ENCODE data around the gene LRRC14B.
"Not testable (repeated sequence)": the region's sequence is repeated elsewhere in the genome, so short reads cannot be mapped to it uniquely, and the experiment has no call there.

LRRC14B gene

GRCh38 chr5:160173-160510, 31.2 kb upstream of the LRRC14B start:
- DNase-seq (ENCODE audit: low read depth in 2 of 2), result no peak

GRCh38 chr5:160921-161802, 30.1 kb upstream of the LRRC14B start:
- DNase-seq (ENCODE audit: low read depth in 2 of 2), result no peak

GRCh38 chr5:161803-162110, 29.5 kb upstream of the LRRC14B start:
- no peak for DNase-seq (ENCODE audit: low read depth in 2 of 2)

DNA sequence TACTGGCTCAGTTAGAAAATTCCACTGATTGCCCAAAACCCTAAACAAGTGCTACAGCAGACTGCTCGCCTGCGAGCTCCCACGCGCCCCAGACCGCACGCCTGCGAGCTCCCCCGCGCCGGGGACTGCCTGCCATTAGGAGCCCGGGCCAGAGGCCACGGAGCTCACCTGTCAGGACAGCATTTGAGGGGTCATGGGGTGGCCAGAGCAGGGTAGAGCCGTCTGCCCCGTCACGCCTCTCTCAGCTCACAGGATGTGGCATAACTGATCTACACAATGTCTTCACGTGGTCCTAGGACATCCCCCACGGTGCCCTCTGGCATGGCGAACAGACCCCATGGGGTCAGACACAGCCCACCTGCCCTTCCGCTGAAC, 29.1 kb upstream of the LRRC14B start:
- DNase-seq (ENCODE audit: low read depth in 2 of 2), result no peak

DNA sequence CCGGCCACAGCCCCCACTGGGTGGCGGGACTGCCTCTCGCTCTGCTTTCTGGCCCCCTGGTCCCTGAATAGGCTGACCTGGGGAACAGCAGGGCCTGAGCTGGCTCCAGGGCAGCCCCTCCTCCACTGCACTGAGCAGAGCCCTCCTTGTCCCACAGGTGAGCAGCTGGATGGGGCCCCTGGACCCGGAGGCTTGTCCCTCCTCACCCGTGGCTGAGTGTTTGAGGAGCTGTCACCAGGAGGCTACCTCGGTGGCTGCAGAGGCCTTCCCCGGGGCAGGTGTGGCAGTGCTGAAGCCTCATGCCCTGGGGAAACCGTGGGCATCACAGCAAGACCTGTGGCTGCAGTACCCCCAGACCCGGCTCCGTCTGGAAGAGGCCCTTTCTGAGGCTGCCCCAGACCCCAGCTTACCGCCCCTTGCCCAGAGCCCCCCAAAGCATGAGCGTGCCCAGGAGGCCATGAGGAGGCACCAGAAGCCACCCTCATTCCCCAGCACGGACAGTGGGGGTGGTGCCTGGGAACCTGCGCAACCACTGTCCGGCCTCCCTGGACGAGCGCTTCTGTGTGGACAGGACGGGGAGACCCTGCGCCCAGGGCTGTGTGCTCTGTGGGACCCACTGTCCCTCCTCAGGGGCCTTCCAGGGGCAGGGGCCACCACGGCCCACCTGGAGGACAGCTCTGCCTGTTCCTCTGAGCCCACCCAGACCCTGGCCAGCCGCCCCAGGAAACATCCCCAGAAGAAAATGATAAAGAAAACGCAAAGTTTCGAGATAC, 28.5 kb upstream of the LRRC14B start:
- no peak for DNase-seq (ENCODE audit: low read depth in 2 of 2)

DNA sequence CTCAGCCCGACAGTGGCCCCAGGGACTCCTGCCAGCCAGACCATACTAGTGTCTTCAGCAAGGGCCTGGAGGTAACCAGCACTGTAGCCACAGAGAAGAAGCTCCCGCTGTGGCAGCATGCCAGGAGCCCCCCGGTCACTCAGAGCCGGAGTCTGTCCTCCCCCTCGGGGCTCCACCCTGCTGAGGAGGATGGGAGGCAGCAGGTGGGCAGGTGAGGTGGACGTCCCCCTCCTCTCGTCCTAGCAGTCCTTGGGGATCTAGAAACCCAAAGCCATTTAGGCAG, 28.0 kb upstream of the LRRC14B start:
- no peak for DNase-seq (ENCODE audit: low read depth in 2 of 2)

GRCh38 chr5:163841-164240, 27.5 kb upstream of the LRRC14B start:
- DNase-seq (ENCODE audit: low read depth in 2 of 2), result no peak

DNA sequence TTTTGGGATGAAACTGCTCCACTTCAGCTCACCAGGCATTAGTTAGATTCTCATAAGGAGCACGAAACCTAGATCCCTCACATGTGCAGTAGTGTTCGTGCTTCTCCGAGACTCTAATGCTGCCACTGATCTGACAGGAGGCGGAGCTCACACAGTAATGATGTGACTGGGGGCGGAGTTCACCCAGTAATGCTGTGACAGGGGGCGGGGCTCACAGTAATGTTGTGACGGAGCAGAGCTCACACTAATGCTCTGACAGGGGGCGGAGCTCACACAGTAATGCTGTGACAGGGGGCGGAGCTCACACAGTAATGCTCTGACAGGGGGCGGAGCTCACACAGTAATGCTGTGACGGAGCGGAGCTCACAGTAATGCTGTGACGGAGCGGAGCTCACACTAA, 27.1 kb upstream of the LRRC14B start:
- no peak for DNase-seq (ENCODE audit: low read depth in 2 of 2)

DNA sequence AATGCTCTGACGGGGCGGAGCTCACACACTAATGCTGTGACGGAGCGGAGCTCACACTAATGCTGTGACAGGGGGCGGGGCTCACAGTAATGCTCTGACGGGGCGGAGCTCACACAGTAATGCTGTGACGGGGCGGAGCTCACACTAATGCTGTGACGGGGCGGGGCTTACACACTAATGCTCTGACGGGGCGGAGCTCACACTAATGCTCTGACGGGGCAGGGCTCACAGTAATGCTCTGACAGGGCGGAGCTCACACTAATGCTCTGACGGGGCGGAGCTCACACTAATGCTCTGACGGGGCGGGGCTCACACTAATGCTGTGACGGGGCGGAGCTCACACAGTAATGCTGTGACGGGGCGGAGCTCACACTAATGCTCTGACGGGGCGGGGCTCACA, 26.5 kb upstream of the LRRC14B start:
- DNase-seq (ENCODE audit: low read depth in 2 of 2), result not testable (repeated sequence)

DNA sequence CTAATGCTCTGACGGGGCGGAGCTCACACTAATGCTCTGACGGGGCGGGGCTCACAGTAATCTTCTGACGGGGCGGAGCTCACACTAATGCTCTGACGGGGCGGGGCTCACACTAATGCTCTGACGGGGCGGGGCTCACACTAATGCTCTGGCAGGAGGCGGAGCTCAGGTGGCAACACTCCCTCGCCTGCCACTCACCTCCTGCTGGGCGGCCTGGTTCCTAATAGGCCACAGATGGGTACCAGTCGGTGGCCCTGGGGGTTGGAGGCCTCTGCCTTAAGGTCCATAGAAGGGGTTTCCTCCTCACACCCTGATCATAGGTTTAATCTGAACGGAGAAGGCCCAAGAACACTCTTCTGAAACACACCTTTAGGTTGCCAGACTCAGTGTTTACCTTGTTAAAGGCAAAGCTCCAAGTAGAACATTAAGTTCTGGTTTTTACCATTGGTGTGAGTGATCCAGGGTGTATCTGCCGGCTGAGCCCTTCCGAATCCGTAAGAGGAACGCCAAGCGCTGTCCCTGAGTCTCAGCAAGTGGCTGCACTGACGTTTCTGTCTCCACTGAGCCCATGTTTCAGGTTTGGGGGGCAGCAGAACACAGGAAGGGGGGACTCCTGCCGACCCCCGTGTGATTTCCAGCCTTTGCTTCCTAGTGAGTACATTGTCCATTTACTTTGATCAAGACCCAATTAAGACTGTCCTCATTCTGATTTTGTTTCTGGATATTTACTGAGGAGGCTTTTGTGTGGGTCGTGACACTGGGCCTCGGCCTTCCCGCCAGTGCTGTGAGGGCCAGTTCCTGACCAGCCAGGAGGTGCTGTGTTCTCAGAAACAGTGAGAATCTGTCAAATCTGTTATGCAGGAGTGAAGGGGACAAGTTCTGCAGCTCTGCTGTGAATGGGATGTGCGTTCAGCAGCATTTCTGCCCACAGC, 24.6 kb upstream of the LRRC14B start:
- no peak for DNase-seq (ENCODE audit: low read depth in 2 of 2)

DNA sequence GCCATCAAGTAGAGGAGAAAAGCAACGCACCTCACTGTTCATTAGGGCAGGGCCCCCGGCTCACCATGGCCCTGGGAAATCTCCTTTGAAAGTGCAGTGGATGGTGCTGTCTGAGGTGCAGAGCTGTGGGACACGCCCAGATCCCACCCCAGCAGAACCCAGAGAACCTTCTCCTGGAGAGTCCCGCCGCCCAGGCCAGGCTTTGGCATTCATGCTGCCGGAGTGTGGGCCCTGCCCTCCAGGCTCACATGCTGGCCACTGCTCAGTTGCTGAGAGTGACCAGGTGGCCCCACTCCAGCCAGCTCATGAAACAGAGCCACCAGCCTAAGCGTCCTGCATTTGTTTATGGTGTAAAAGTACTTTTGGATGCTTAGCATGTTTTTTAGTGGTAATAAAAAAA, 23.8 kb upstream of the LRRC14B start:
- no peak for DNase-seq (ENCODE audit: low read depth in 2 of 2)

GRCh38 chr5:167982-168660, 23.2 kb upstream of the LRRC14B start:
- no peak for DNase-seq (ENCODE audit: low read depth in 2 of 2)

GRCh38 chr5:169071-169727, 22.1 kb upstream of the LRRC14B start:
- DNase-seq (ENCODE audit: low read depth in 2 of 2), result no peak

GRCh38 chr5:169728-170094, 21.6 kb upstream of the LRRC14B start:
- no peak for DNase-seq (ENCODE audit: low read depth in 2 of 2)

- DNase-seq (ENCODE audit: low read depth in 2 of 2), result no peak
These were observed 20.1 kb upstream of the LRRC14B start for GRCh38 chr5:170971-171800.

GRCh38 chr5:171801-172331, 19.4 kb upstream of the LRRC14B start:
- DNase-seq (ENCODE audit: low read depth in 2 of 2), result no peak

DNA sequence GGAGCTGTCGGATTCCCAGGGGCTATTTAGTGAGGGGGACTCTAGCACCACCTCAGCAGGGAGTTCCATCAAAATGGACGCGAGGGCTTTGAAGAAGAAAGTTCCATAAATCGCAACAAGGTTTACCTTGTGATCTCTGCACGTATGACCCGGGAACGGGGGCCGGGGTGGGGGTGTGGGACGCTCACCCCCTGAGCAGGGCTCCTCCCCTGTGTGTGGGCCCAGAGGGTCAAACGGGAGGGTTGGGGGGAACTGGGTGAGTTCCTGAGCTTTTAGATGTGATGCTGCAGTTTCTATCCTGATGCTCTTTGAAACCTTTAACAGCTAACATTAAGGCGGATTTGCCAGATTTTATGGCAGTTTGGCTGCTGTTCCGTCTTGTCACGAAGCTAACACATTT, 18.9 kb upstream of the LRRC14B start:
- no peak for DNase-seq (ENCODE audit: low read depth in 2 of 2)

GRCh38 chr5:172841-173251, 18.4 kb upstream of the LRRC14B start:
- DNase-seq (ENCODE audit: low read depth in 2 of 2), result no peak

DNA sequence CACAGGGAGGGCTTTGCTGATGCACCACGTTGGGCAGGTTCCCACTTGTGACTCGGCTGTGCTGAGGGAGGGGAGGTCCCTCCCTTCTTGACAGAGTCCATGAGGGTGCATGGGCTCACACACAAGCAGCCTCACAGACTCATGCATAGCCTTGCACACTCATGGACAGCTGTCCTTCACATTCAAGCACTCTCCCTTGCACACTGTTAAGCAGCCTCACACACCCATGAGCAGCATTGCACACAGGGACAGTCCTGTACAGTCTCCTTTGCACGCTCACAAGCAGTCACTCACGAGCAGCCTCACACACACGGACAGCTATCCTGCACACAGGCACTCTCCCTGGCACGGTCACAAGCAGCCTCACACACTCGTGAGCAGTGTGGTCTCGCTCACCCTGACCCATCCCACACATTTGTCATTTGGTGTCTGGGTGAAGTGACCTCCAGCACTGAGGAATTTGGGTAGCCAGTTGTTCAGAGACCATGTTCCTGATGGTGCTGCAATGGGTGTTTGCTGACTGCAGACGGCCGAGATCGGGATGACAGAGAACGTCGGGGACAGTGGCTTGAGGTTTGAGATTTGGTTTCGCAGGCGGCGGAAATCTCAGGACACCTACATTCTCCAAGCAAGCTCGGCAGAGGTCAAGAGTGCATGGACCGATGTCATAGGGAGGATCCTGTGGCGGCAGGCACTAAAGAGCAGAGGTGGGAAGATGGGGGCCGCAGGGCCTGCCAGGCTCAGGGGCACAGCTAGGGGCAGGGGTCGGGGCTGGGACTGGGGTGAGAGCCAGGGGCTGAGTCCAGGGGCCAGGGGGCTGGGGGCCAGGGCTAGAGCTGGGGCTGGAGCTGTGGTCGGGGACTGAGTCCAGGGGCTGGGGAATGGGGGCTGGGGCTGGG, 17.7 kb upstream of the LRRC14B start:
- no peak for DNase-seq (ENCODE audit: low read depth in 2 of 2)

DNA sequence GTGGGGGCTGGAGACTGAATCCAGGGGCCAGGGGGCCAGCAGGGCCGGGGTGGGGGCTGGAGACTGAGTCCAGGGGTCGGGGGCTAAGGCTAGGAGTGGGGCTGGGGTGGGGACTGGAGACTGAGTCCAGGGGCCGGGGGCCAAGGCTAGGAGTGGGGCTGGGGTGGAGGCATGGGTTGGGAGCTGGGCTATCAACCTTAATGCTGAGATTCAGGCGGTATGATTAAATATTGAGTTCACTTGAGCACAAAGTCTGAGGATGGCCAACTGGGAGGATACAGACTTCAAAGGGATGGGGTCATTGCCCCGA, 17.0 kb upstream of the LRRC14B start:
- DNase-seq (ENCODE audit: low read depth in 2 of 2), result no peak
